AG04450 (cell line): ENCODE results near the gene LRMDA. TPM values are rescaled to one million over a fixed set of nuclear protein-coding genes. Genes with fewer than 3 reads are reported as not detected.

Experiments used
- CTCF ChIA-PET: fragments of 300-600, 350-600 bp; formaldehyde crosslinking; extraction: SDS; loops from one replicate; lab custom pipeline; 2022; ENCODE audit warnings: antibody characterized with exemption, inconsistent platforms; lab: Charles Lee
- POLR2A ChIA-PET: fragments of 350-600 bp; formaldehyde crosslinking; extraction: SDS; loops from one replicate; lab custom pipeline; 2021; ENCODE audit warnings: antibody characterized with exemption, inconsistent platforms; lab: Yijun Ruan, JAX
- DNase-seq: peaks from one replicate; pipeline ENCODE4 v3.0.0-alpha.2; 2011; ENCODE audit warnings: low read depth, low spot score
- H3K27ac ChIP-seq: one replicate; pipeline ENCODE4 v1.5.1; 2012; ENCODE audit warnings: low read depth, low read length, control low read depth
- H3K27me3 ChIP-seq: one replicate; pipeline ENCODE4 v1.6.0; 2012; ENCODE audit warnings: low read length; ENCODE audit not compliant: control insufficient read depth, insufficient read depth
- H3K4me3 ChIP-seq: 2 replicates; pipeline ENCODE4 v1.5.1; 2011; ENCODE audit warnings: mild to moderate bottlenecking, low read depth, low read length, control low read depth
- H3K9me3 ChIP-seq: 2 replicates; pipeline ENCODE4 v1.5.1; 2012; ENCODE audit warnings: low read length; ENCODE audit not compliant: control insufficient read depth, insufficient read depth
- CTCF ChIP-seq: IDR thresholded peaks from 2 replicates; pipeline ENCODE4 v1.5.1; 2011; ENCODE audit warnings: low read depth, low read length, control low read depth, inconsistent platforms
- polyA plus RNA-seq: library from polyadenylated mRNA; depleted of rRNA; stranded (reverse); fragments of >200 nt; gene quantifications from 2 replicates; pipeline ENCODE4 v1.2.3, GENCODE V29; 2011

LRMDA gene
- polyA plus RNA-seq, 1 experiment, result 0.12 TPM

DNA sequence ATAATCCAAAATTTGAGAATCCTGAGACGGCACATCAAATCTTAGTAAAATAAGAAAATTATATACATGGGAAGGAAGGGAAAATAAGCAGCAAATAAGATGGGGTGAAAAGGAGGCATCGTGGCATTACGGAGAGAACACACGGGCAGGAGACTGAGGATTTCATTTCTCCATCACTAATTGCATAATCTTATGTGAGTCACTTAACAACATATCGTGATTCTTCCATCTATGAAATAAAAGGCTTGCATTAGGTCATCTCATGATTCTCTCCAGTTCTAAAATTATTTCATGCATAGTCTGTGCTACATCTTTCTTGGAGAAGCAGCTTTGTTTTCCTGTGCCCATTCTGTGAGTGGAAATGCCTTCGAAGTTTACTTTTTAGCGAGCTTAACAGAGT lies 288.7 kb downstream of the LRMDA start:
- DNase-seq, result no peak
- POLR2A ChIA-PET, result no interaction called here
- no peak for TF ChIP-seq CTCF
- no peaks in the 10 kb centered on the region for H3K9me3 ChIP-seq
- CTCF ChIA-PET, result no interaction called here
- no peak overlapping the region for H3K27ac ChIP-seq
- no peaks in the 10 kb centered on the region for H3K27me3 ChIP-seq
- H3K4me3 ChIP-seq, result no peak overlapping the region

- H3K4me3 ChIP-seq, result no peak overlapping the region
- no peak for DNase-seq
- POLR2A ChIA-PET, result no interaction called here
- CTCF ChIA-PET, result no interaction called here
- no peaks in the 10 kb centered on the region for H3K9me3 ChIP-seq
- no peak overlapping the region for H3K27ac ChIP-seq
- no peak for TF ChIP-seq CTCF
- no peaks in the 10 kb centered on the region for H3K27me3 ChIP-seq
These were observed 290.6 kb downstream of the LRMDA start for GRCh38 chr10:75722020-75722419.

- H3K4me3 ChIP-seq, result no peak overlapping the region
- no peak overlapping the region for H3K27ac ChIP-seq
- DNase-seq, result no peak
- H3K9me3 ChIP-seq, result no peaks in the 10 kb centered on the region
- no peaks in the 10 kb centered on the region for H3K27me3 ChIP-seq
- TF ChIP-seq CTCF, result no peak
- POLR2A ChIA-PET, result no interaction called here
- CTCF ChIA-PET, result no interaction called here
These were observed 291.2 kb downstream of the LRMDA start for GRCh38 chr10:75722609-75723008.

- CTCF ChIA-PET, result no interaction called here
- no peak for TF ChIP-seq CTCF
- H3K27me3 ChIP-seq, result peaks cover 1% of the 10 kb centered on the region
- POLR2A ChIA-PET, result no interaction called here
- no peaks in the 10 kb centered on the region for H3K9me3 ChIP-seq
- no peak for DNase-seq
- H3K4me3 ChIP-seq, result no peak overlapping the region
- H3K27ac ChIP-seq, result no peak overlapping the region
These were observed 292.0 kb downstream of the LRMDA start for GRCh38 chr10:75723319-75723980.

DNA sequence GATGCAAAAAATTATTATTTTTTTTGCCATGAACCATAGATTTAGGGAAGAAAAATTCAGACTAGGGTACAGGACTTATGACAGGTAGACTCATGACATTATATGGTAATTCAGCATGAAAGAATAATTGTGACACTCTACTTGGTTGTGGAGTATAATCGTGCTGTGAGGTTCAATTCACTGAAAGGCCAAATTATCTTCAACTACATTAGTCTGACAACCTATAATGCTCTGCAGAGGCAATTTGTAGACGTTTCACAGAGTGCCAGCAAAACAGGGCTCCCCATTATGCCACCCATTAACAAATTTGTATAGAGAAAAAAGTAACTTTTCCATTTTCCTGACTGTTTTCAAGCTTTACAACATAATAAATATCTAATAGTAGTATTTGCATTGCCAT lies 292.6 kb downstream of the LRMDA start:
- no peak overlapping the region for H3K4me3 ChIP-seq
- ChIA-PET CTCF (no interaction called here), POLR2A (no interaction called here)
- no peak for DNase-seq
- peaks cover 2% of the 10 kb centered on the region for H3K27me3 ChIP-seq
- H3K27ac ChIP-seq, result no peak overlapping the region
- no peaks in the 10 kb centered on the region for H3K9me3 ChIP-seq
- no peak for TF ChIP-seq CTCF
